PC-9 (cell line): Measurements from ENCODE around the gene CSNK2A1.

Experiments used
- CTCF ChIP-seq: fragments of 200-600 bp; sonication (generic); conservative IDR thresholded peaks from 2 replicates; pipeline ENCODE4 v1.6.1; 2017; ENCODE audit warnings: mixed run types, antibody characterized with exemption, mild to moderate bottlenecking, moderate library complexity
- EZH2 ChIP-seq: fragments of 200-600 bp; sonication (generic); IDR thresholded peaks from 2 replicates; pipeline ENCODE4 v1.8.0; 2017; ENCODE audit warnings: antibody characterized with exemption, low read depth

DNA sequence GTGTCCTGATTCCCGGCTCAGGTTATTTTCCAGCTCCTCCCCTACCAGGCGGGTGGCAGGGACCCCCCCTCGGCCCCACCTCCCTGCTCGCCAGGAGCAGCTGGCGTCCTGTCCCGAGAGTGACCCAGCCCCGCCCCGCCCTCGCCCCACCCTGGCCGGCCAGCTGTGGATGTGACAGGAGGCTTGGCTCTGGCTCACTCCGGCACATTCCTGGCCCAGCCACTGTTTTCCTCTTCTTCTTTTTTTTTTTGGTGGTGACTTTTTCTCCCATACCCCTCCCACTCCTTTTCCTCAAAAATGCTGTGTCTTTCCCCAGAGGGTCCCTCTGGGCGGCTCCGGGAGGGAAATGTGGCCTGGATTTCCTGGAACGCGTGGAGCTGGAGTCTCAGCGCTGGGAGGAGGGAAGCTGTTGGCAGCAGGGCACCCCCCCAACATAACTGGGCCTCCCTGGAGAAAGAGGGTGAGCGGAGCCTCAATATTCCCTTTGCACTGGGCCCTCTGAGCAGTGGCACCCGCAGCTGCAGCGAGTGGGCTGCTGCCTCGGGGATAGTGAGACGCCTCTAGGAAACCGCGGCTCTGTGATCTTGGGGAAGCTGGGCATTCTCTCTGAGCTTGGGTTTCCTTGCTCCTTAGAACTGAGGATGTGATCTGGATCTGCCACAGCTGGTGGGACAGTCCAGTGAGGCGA lies 28.3 kb upstream of the CSNK2A1 start:
- TF ChIP-seq CTCF (no peak), EZH2 (no peak)
